OCI-LY3 (cell line): ENCODE data around the gene DOCK11.

Experiments used
- H2AFZ ChIP-seq: fragments of 200-600, 300-600 bp; shearing (Covaris generic); 2 replicates; pipeline ENCODE4 v1.6.0; 2014; ENCODE audit warnings: antibody characterized with exemption, low read depth, low read length
- H3K27ac ChIP-seq: fragments of 200-600, 300-600 bp; sonication (generic); 2 replicates; pipeline ENCODE4 v1.5.1; 2014; ENCODE audit warnings: mild to moderate bottlenecking, low read length, moderate library complexity, mixed read lengths
- H3K27me3 ChIP-seq: fragments of 200-600, 300-600 bp; sonication (generic); 2 replicates; pipeline ENCODE4 v1.6.1; 2014; ENCODE audit warnings: low read depth, low read length, mixed read lengths
- H3K36me3 ChIP-seq: fragments of 200-600, 300-600 bp; sonication (generic); replicated peaks from 2 replicates; pipeline ENCODE3; 2014; ENCODE audit warnings: low read depth, low read length, mixed read lengths
- H3K4me1 ChIP-seq: fragments of 300-600, 200-600 bp; sonication (generic); 2 replicates; pipeline ENCODE4 v1.6.1; 2014; ENCODE audit warnings: low read length, mixed read lengths
- H3K4me2 ChIP-seq: fragments of 200-600, 300-600 bp; sonication (generic); 2 replicates; pipeline ENCODE4 v1.6.1; 2014; ENCODE audit warnings: low read length, mixed read lengths
- H3K4me3 ChIP-seq: fragments of 300-600, 200-600 bp; sonication (generic); 2 replicates; pipeline ENCODE4 v1.5.1; 2014; ENCODE audit warnings: antibody characterized with exemption, mild to moderate bottlenecking, low read length, moderate library complexity
- H3K79me2 ChIP-seq: fragments of 300-600, 200-600 bp; shearing (Covaris generic); 2 replicates; pipeline ENCODE4 v1.6.1; 2014; ENCODE audit warnings: mild to moderate bottlenecking, low read length, mixed read lengths
- H3K9ac ChIP-seq: fragments of 300-600, 200-600 bp; shearing (Covaris generic); 2 replicates; pipeline ENCODE4 v1.6.0; 2014; ENCODE audit warnings: mild to moderate bottlenecking, low read length, moderate library complexity
- H3K9me3 ChIP-seq: fragments of 200-600, 300-600 bp; shearing (Covaris generic); 2 replicates; pipeline ENCODE4 v1.6.1; 2014; ENCODE audit warnings: low read length, mixed read lengths; ENCODE audit not compliant: insufficient read depth
- H4K20me1 ChIP-seq: fragments of 200-600, 300-600 bp; sonication (generic); 2 replicates; pipeline ENCODE4 v1.6.1; 2016; ENCODE audit warnings: low read length, mixed read lengths; ENCODE audit not compliant: insufficient read depth
- EZH2phosphoT487 ChIP-seq: fragments of 200-600 bp; shearing (Covaris generic); IDR thresholded peaks from 2 replicates; pipeline ENCODE4 v1.6.1; 2018; ENCODE audit warnings: antibody characterized with exemption, mixed run types, low read depth
- TF ChIP-seq, protein P1 (sequence below): fragments of 200-600, 300-600 bp; sonication (generic); IDR thresholded peaks from 2 replicates; pipeline ENCODE4 v1.5.1; 2014; ENCODE audit warnings: antibody characterized with exemption, low read length, low read depth

Gene DOCK11

DNA sequence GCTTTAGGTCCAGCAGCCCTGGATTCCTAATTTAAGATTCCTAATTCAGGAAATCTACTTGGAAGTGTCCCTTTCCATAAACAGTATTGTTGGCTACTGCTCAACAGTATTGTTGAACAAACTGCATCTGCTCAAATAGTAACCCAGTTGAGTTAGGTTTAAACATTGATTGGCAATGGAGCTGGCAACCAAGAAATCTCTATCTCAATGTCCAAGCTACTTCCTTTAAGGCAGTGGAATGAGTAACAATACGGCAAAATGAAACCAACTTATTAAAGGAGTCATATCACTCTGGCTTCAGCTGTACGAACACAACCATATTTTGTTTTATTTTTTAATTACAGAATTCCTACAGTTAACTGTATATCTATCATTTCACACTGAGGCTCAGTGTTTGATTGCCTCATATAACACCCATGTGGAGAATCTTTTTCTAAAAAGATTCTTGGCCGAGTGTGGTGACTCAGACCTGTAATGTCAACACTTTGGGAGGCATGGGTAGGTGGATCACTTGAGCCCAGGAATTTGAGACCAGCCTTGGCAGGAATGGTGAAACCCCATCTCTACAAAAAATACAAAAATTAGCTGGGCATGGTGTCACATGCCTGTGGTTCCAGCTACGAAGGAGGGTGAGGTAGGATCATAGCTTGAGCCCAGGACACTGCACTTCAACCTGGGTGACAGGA, 160.1 kb downstream of the DOCK11 start:
- no peaks in the 10 kb centered on the region for H3K79me2 ChIP-seq
- no peak overlapping the region for H3K4me3 ChIP-seq
- peaks cover 18% of the 10 kb centered on the region for H3K4me1 ChIP-seq
- TF ChIP-seq, protein P1, sequence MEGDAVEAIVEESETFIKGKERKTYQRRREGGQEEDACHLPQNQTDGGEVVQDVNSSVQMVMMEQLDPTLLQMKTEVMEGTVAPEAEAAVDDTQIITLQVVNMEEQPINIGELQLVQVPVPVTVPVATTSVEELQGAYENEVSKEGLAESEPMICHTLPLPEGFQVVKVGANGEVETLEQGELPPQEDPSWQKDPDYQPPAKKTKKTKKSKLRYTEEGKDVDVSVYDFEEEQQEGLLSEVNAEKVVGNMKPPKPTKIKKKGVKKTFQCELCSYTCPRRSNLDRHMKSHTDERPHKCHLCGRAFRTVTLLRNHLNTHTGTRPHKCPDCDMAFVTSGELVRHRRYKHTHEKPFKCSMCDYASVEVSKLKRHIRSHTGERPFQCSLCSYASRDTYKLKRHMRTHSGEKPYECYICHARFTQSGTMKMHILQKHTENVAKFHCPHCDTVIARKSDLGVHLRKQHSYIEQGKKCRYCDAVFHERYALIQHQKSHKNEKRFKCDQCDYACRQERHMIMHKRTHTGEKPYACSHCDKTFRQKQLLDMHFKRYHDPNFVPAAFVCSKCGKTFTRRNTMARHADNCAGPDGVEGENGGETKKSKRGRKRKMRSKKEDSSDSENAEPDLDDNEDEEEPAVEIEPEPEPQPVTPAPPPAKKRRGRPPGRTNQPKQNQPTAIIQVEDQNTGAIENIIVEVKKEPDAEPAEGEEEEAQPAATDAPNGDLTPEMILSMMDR: no peak
- no peak for TF ChIP-seq EZH2phosphoT487
- no peak overlapping the region for H3K4me2 ChIP-seq
- H3K9ac ChIP-seq: no peak overlapping the region
- H3K36me3 ChIP-seq: no peaks in the 10 kb centered on the region
- H3K27ac ChIP-seq: no peak overlapping the region
- no peaks in the 10 kb centered on the region for H4K20me1 ChIP-seq
- no peaks in the 10 kb centered on the region for H3K9me3 ChIP-seq
- H3K27me3 ChIP-seq: no peaks in the 10 kb centered on the region
- no peak overlapping the region for H2AFZ ChIP-seq

DNA sequence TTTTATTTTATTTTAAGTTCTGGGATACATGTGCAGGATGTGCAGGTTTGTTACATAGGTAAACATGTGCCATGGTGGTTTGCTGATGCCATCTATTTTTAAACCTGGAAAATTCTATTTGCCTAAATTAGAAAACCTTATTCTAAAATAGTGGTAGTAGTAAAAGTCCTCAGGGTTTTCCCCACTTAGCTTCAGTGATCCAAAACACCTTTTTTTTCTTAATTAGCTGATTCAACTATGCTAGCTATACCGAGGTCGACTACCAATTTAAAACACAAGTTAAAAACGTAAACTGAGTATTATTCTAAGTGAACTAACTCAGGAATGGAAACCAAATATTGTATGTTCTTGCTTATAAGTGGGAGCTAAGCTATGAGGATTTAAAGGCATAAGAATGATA, 161.8 kb downstream of the DOCK11 start:
- no peak overlapping the region for H3K4me3 ChIP-seq
- no peaks in the 10 kb centered on the region for H3K36me3 ChIP-seq
- no peak overlapping the region for H2AFZ ChIP-seq
- H4K20me1 ChIP-seq: no peaks in the 10 kb centered on the region
- peaks cover 18% of the 10 kb centered on the region for H3K4me1 ChIP-seq
- TF ChIP-seq EZH2phosphoT487: no peak
- TF ChIP-seq, protein P1: no peak
- H3K27me3 ChIP-seq: no peaks in the 10 kb centered on the region
- no peaks in the 10 kb centered on the region for H3K9me3 ChIP-seq
- H3K9ac ChIP-seq: no peak overlapping the region
- H3K79me2 ChIP-seq: no peaks in the 10 kb centered on the region
- no peak overlapping the region for H3K4me2 ChIP-seq
- H3K27ac ChIP-seq: no peak overlapping the region

DNA sequence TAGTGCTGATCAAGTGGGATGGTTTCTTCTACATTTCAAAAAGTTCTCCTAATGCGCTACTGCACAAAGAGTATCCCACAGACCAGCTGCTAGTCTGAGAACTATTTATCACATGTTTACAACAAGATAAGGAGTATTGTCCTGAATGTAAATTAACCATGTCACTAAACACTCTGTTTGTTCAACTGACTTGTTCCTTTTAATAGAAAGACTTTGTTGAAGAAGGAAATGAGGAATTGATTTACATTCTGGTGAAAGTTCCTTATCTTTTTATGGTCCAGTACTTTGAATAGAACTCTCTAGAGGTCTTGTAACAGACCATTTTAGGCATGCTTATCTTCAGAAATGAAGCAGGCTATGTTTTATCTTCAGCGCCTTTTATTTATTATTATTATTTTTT, 164.5 kb downstream of the DOCK11 start:
- Histone ChIP-seq H3K27ac (no peak overlapping the region), H3K4me2 (no peak overlapping the region), H3K36me3 (no peaks in the 10 kb centered on the region), H3K79me2 (no peaks in the 10 kb centered on the region), H3K27me3 (no peaks in the 10 kb centered on the region), H3K4me1 (peaks cover 6% of the 10 kb centered on the region), H3K9me3 (no peaks in the 10 kb centered on the region), H3K4me3 (no peak overlapping the region), H4K20me1 (no peaks in the 10 kb centered on the region), H2AFZ (no peak overlapping the region), H3K9ac (no peak overlapping the region)
- TF ChIP-seq, protein P1: no peak
- no peak for TF ChIP-seq EZH2phosphoT487

DNA sequence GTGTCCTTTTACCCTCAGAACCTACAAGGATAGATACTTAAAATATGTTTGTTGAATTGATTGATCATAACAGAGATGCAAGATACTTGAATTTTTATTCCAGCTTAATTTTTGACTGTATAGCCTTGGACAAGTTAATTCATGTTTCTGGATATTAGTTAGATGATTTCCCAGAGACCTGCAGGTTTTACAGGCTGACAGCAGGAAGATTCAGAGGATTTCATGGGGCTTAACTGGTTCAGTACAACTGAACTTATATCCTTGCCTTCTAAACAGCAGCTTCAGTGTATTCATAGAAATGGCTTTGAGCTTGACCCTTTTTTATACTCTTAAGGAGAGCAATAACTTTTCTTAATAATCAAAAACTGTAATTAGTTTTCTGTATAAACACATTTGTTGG, 169.6 kb downstream of the DOCK11 start:
- Histone ChIP-seq H2AFZ (no peak overlapping the region), H3K36me3 (no peaks in the 10 kb centered on the region), H3K9ac (no peak overlapping the region), H3K27ac (no peak overlapping the region), H4K20me1 (no peaks in the 10 kb centered on the region), H3K27me3 (no peaks in the 10 kb centered on the region), H3K4me3 (no peak overlapping the region), H3K79me2 (no peaks in the 10 kb centered on the region), H3K4me2 (no peak overlapping the region), H3K9me3 (no peaks in the 10 kb centered on the region), H3K4me1 (no peaks in the 10 kb centered on the region)
- TF ChIP-seq EZH2phosphoT487: no peak
- TF ChIP-seq, protein P1: no peak
